ELF-1 (cell line): ENCODE measurements around the gene PRKAG2.

Experiments used
- DNase-seq: peaks from one replicate; pipeline ENCODE4 v3.0.0-alpha.2; 2016; ENCODE audit warnings: low read depth, low spot score

The PRKAG2 gene

DNA sequence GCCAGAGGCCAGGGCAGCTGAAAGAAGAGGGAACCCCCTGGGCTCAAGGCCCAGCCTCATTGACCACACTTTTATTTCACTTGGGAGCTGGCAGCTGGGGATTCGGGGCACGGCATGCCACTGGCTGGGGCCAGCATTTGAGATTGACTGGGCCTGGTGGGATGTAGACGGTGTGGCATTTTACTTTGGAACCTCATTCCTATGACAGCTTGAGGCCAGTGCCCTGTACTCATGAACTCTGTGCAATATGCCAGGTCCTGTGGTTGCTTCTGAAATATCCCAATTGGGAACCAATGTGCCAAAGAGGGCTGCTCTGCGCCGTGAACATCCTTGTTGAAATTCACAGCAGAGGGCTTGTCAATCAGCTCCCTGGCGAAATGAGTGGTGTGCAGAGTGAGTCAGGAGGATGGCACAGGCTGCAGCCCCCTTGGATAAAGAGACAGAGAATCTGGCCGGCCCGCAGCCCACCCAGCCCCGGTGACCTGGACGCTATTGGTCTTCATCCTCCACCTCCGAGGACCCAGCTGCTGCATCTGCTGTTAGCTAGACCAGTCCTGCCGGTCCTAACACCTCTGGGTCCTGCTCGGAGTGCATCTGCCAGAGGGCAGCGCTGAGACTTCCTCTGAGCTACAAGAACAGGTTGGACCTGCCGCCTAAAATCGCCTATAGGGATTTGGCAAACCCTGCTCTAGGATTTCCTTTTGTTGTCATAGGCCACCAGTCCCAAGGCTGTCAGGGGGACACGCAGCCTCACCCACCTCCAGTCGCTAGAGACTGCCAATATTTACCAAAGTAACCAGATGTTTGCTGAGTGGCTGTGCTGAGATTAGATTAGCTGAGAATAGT, 58.0 kb downstream of the PRKAG2 start:
- DNase-seq = peak; percentile 86

DNA sequence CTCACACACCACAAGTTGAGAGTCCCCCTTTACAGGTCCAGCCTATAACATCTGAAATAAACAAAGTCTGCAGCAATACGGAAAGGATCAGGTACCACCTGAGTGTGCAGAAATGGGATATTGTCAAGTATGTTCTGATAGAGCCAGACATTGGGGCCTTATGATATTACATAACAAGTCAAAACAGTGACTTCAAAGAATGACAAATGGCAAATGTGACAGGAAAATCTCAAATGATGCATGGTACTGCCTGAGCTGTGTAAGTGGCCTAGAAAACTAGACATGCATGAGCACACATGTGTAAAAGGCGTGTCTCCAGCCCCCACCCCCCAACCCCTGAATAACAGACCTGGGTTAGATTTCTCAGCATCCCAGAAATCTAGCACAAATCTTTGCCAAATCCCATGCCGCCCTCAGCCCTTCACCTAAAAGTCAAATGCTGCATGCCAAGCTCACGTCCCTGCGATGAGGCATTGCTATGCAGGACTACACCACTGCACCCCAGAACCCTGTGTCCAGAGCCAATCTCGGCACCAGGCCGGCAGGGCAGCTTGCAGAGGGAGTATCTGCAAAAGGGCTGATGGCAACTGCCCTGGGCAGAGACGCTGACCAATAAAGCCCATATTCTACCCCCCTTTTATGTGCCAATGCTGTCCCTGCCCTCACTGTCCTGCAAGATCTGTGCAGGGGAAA, 58.8 kb downstream of the PRKAG2 start:
- DNase-seq = no peak

- no peak for DNase-seq
Measured at GRCh38 chr7:151817315-151817690, 59.6 kb downstream of the PRKAG2 start.

- no peak for DNase-seq
Measured at GRCh38 chr7:151816562-151817314, 60.2 kb downstream of the PRKAG2 start.

DNA sequence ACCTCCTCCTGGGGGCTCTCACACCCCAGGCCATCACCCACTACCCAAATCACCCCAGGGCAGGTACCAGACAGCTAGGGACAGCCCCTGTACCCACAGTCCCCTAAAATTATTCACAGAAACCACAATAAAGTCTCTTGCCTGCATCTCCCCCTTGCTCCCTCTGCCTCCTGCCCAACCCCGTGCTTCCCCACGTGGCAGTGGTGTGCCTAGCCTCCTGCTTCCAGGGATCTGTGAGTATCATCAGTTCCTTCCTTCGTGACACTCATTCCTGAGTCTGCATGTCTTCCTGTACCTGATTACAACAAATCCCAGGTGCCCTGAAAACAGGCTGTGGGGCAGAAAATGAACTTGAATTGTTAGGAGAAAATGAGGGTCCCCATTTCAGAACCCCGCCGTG, 61.5 kb downstream of the PRKAG2 start:
- no peak for DNase-seq

DNA sequence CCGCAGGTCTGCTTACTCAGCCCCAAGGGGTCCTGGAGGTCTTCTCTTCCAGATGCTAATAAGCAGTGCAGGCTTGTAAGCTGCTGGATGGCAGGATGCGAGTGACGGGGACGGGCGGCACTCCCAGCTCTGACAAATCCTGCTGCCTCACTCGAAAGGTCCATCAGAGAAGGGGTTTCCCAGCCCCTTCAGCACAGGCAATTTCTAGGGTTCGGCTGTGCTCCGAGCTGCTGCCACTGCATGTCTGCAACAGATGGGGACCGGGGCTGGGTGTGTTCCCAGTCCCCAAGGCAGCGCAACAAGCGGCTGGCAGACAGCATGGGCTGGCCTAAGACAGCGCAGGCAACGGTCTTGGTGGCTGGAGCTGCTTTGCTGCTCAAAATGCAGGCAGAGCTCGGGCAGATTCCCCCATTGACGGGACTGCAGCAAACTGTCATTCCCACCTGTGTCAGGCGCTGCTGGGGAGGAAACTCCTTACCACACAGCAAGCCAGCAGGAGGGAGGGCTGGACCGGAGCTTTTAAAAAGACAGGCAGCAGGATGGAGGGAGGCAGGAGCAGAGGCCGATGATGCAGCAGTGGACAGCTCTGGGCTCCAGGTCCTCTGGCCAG, 62.4 kb downstream of the PRKAG2 start:
- peak; percentile 45 for DNase-seq

GRCh38 chr7:151813997-151814396, 62.9 kb downstream of the PRKAG2 start:
- no peak for DNase-seq

- DNase-seq = no peak
Measured at GRCh38 chr7:151813445-151813844, 63.5 kb downstream of the PRKAG2 start.

- DNase-seq = no peak
Measured at GRCh38 chr7:151812967-151813366, 63.9 kb downstream of the PRKAG2 start.

- no peak for DNase-seq
Measured at GRCh38 chr7:151810441-151811232, 66.3 kb downstream of the PRKAG2 start.

GRCh38 chr7:151809864-151810170, 67.1 kb downstream of the PRKAG2 start:
- no peak for DNase-seq

DNA sequence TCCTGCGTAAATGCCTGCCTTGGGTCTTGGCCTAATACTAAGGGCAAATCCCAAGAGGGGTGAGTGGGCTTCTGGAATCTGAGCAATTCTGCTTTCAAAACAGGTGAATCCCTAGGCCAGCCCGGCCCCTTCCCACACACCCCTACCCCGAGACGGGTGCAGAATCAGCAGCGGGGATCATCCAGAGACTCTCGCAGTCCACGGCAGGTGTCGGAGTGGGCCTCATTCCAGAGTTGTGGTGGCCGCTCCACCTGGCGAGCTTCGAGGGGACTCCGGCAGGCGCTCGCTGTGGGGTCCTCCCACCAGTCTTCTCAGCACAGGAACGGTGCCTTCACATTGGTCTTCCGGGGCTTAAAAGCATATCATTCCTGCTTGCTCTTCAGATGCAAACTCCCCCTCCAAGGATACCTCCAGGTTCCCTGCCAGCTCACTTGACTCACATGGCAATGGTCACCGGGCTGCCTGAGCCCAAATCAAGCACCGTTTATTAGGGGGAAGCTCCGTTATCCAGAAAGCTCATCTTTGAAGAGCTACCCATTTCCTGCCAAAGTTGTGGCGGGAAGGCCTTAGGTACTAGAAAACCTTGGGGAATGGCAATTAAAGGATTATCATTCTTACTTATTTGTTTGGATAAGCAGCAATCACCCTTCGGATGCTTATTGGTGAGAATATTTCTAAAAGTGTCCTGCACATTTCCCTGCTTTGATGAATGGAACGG, 67.6 kb downstream of the PRKAG2 start:
- DNase-seq = no peak

DNA sequence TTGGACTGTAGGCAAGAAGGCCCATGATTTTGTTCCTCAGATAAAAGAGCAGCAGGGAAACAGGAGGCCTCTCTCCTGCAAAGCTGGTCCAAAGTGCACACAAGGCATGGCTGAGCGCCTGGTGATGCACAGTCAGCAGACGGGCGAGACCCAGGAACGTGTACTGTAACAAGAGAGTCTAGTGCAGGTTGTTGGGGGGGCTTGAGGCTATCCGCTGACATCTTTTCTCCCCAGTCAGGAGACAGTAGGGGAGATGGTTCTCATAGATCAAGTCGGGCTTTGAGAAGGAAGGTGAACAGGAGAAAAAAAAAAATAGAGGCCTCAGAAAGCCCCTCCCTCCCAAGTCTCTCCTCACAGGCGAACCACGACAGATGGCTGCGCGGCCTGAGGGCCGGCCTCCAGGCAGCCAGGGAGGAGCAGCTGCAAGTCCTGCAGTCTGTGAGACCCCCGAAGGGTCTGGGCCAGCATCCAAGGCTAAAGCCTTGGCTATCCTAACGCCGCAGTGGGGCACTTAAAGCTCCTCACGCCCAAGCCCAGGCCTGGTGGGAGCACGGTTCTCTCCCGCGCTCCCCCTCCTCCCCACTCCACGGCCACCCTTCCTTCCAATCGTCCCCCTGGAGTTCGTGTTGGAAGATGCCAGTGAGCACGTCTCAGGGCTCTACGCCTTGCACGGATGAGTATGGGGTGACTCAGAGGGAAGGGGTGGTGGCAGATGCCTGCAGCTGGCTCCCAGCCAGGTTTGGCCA, 68.3 kb downstream of the PRKAG2 start:
- no peak for DNase-seq

GRCh38 chr7:151807846-151808245, 69.1 kb downstream of the PRKAG2 start:
- no peak for DNase-seq

GRCh38 chr7:151806952-151807775, 69.8 kb downstream of the PRKAG2 start:
- no peak for DNase-seq

- DNase-seq = no peak
Measured at GRCh38 chr7:151806204-151806603, 70.7 kb downstream of the PRKAG2 start.

DNA sequence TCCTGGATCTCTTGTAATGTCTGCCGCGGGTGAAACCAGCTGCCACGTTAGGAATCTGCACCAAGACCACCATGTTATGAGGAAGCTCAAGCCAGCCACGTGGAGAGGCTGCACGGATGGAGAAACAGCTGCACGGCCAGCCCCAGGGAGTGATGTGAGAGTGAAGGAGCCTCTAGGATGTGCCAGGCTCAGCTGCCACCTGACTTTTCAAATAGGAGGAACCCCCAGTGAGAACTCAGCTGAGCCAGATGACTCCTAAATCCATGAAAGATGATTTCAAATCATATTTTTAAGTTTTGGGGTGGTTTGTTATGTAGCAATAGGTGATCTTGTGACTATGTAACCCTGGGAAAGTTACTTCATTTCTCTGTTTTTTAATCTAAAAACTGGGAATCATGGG, 71.7 kb downstream of the PRKAG2 start:
- no peak for DNase-seq

DNA sequence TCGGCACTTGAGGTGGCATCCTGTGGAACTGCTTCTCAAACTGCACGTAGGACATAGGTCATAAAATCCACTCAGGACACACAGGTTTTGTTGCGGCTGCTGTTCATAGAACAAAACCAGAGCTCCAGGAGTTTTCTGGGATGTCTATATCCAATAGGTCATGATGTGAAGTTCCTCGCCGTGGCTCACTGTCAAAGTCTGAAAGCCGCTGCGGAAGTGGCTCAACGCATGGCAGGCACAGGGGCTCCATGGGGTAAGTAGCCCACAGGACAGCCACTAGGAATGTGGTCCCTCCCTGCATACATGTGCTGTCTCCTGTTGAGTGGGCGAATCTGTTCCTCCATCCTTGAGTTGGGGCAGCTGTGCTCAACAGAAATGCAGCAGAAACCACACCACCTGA, 72.2 kb downstream of the PRKAG2 start:
- DNase-seq = no peak

- no peak for DNase-seq
Measured at GRCh38 chr7:151803841-151804240, 73.1 kb downstream of the PRKAG2 start.
